Measurements from ENCODE around the gene BARD1.
A peak's percentile ranks its signal among the peaks of the same experiment; 100 is the strongest.
"Not testable (repeated sequence)": the region's sequence is repeated elsewhere in the genome, so short reads cannot be mapped to it uniquely, and the experiment has no call there.

The BARD1 gene

DNA sequence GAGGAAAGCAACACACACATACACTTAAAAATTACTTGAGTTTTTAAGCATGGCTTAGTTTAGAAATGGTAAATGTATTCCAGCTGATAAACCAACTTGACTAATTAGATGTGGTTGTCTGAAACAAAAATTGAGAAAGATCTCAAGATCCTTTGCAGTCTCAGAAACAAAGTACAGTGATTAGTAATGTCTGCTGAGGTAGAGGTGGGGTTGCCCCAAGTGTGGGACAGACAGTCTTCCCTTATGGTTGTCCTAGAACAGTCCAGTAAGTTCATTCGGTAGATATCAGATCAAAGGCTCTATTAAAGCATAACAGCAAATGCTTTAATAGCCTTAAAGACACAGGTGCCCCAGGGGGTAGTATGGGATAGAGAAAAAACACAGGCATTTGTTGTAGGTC, 94.5 kb downstream of the BARD1 start:
- DNase-seq (ENCODE audit: low read depth) = no peak
- Histone ChIP-seq H3K36me3 (ENCODE audit: control insufficient read depth, insufficient read depth, low read length, severe bottlenecking) (no peaks in the 10 kb centered on the region), H3K9me3 (ENCODE audit: control insufficient read depth, low read length) (no peaks in the 10 kb centered on the region), H3K27me3 (replicated peaks; ENCODE audit: control insufficient read depth, insufficient read depth, low read length) (no peaks in the 10 kb centered on the region), H3K4me1 (ENCODE audit: control insufficient read depth, insufficient read depth, low read length) (no peaks in the 10 kb centered on the region), H3K9ac (ENCODE audit: low read length) (no peak overlapping the region), H3K4me3 (ENCODE audit: low read length) (no peak overlapping the region)

DNA sequence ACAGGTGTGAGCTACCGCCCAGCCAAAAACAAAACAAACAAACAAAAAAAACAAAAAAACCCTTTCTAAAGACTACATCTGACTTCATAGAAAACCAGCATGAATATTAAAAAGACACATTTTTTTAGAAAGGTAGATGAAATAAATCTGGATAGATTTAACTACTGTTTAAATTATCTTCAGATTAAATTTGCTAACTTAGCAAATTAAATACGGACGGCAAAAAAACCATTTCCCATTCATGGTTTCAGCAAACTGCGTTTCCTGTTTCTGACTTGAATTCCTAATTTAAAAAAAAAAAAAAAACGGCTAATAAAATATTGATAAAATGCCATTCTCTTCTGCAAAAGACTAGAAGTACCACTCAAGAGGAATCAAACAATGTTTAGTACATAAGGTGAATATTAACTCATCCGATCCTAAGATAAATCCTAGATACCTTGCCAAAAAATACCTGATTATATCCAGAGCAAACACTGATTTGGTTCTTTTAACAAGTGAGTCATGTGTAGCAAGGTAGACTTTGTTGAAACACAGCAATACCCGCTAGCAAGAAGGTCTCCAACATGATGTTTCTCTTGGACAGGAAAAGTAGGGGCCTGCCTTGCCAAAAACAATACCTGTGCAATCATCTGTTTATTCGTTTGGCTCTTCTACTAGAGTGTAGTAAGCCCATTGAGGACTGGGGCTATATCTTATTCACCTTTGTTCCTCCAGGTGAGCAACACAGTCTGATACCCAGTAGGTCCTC, 96.2 kb downstream of the BARD1 start:
- H3K4me1 ChIP-seq (ENCODE audit: control insufficient read depth, insufficient read depth, low read length) = no peaks in the 10 kb centered on the region

DNA sequence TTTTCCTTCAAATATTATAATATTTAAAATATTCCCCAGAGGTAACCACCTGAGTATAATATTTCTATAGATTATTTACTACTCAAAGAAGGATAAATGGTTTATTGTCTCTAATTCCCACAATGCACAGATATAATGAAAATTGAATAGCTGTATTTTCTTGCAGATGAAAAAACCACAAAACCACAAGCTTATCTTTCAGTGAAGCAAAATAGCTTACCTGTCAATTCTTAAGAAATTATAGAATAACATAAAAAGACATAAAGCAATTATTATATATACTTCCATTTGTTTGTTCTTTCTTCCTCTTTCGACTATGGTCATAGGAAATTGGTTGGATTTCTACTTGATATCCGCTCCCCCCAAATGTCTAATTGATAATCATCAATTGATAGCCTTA, 98.8 kb downstream of the BARD1 start:
- no peak for DNase-seq (ENCODE audit: low read depth)
- Histone ChIP-seq H3K27me3 (replicated peaks; ENCODE audit: control insufficient read depth, insufficient read depth, low read length) (no peaks in the 10 kb centered on the region), H3K36me3 (ENCODE audit: control insufficient read depth, insufficient read depth, low read length, severe bottlenecking) (no peaks in the 10 kb centered on the region), H3K9me3 (ENCODE audit: control insufficient read depth, low read length) (no peaks in the 10 kb centered on the region), H3K9ac (ENCODE audit: low read length) (no peak overlapping the region), H3K4me1 (ENCODE audit: control insufficient read depth, insufficient read depth, low read length) (peaks cover 5% of the 10 kb centered on the region), H3K4me3 (ENCODE audit: low read length) (no peak overlapping the region)

More for the DNA sequence above, 96.2 kb downstream of the BARD1 start:
- no peaks in the 10 kb centered on the region for H3K27me3 ChIP-seq (replicated peaks; ENCODE audit: control insufficient read depth, insufficient read depth, low read length)
- no peak for DNase-seq (ENCODE audit: low read depth)
- no peaks in the 10 kb centered on the region for H3K9me3 ChIP-seq (ENCODE audit: control insufficient read depth, low read length)
- no peak overlapping the region for H3K9ac ChIP-seq (ENCODE audit: low read length)
- H3K4me3 ChIP-seq (ENCODE audit: low read length) = no peak overlapping the region
- no peaks in the 10 kb centered on the region for H3K36me3 ChIP-seq (ENCODE audit: control insufficient read depth, insufficient read depth, low read length, severe bottlenecking)

DNA sequence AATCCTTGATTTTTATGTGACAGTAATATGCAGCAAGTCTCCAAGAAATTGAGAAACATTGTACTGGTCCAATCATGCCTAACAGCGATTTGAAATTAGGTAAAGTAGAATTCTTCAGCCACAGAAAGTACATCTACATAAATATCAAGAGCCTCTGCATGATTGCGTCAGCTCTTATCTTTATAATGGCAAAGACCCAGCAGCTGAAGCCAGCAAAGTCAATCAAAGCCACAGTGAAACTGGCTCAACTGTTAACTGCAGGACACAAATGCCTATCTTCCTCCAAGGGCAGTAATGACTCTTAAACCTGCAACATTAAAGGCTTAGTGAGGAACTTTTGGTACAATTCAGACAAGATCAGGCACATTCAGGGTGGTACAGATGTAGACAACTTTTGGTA, 102.5 kb downstream of the BARD1 start:
- no peaks in the 10 kb centered on the region for H3K36me3 ChIP-seq (ENCODE audit: control insufficient read depth, insufficient read depth, low read length, severe bottlenecking)
- DNase-seq (ENCODE audit: low read depth) = peak; percentile 33
- no peaks in the 10 kb centered on the region for H3K27me3 ChIP-seq (replicated peaks; ENCODE audit: control insufficient read depth, insufficient read depth, low read length)
- no peaks in the 10 kb centered on the region for H3K9me3 ChIP-seq (ENCODE audit: control insufficient read depth, low read length)
- no peak overlapping the region for H3K9ac ChIP-seq (ENCODE audit: low read length)
- H3K4me1 ChIP-seq (ENCODE audit: control insufficient read depth, insufficient read depth, low read length) = peaks cover 5% of the 10 kb centered on the region
- no peak overlapping the region for H3K4me3 ChIP-seq (ENCODE audit: low read length)

DNA sequence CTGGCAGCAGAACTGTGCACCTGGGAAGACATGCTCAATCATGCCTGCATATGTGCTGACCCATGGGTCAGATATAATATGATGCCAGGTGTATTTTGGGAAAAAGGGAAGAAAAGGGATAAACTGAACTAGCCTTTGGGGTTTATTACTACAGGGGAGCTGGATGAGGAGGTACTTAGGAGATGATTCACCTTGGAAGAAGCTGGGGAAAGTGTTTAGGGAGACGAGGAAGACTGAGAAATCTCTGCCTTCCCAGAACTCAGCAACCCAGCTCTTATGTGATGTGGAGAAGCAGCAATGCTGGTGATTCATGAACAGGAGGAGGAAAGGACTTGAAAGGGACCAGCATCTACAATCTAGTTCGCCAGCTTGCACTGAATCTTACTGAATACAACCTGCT, 110.2 kb downstream of the BARD1 start:
- Histone ChIP-seq H3K36me3 (ENCODE audit: control insufficient read depth, insufficient read depth, low read length, severe bottlenecking) (no peaks in the 10 kb centered on the region), H3K9me3 (ENCODE audit: control insufficient read depth, low read length) (peaks cover 10% of the 10 kb centered on the region), H3K4me1 (ENCODE audit: control insufficient read depth, insufficient read depth, low read length) (no peaks in the 10 kb centered on the region), H3K9ac (ENCODE audit: low read length) (no peak overlapping the region), H3K4me3 (ENCODE audit: low read length) (no peak overlapping the region), H3K27me3 (replicated peaks; ENCODE audit: control insufficient read depth, insufficient read depth, low read length) (no peaks in the 10 kb centered on the region)
- no peak for DNase-seq (ENCODE audit: low read depth)

DNA sequence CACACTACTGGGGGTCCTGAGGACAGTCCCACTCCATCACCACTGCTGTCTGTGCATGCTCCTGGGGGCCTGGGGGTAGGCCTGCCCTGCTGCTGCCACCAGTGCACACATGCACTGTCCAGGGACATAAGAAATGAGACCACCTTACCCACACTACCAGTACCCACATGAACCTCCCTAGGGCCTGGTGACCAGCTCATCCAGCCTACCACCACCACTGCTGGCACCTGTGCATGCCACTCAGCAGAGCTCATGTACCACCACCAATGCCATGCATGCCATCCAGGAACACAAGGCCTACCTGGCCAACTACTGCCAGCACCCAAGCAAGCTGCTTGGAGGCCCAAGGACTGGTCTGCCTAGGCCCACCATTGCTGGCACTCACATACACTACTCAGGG, 112.8 kb downstream of the BARD1 start:
- H3K36me3 ChIP-seq (ENCODE audit: control insufficient read depth, insufficient read depth, low read length, severe bottlenecking) = no peaks in the 10 kb centered on the region
- H3K27me3 ChIP-seq (replicated peaks; ENCODE audit: control insufficient read depth, insufficient read depth, low read length) = no peaks in the 10 kb centered on the region
- peaks cover 10% of the 10 kb centered on the region for H3K9me3 ChIP-seq (ENCODE audit: control insufficient read depth, low read length)
- H3K9ac ChIP-seq (ENCODE audit: low read length) = no peak overlapping the region
- no peak for DNase-seq (ENCODE audit: low read depth)
- H3K4me1 ChIP-seq (ENCODE audit: control insufficient read depth, insufficient read depth, low read length) = no peaks in the 10 kb centered on the region
- H3K4me3 ChIP-seq (ENCODE audit: low read length) = no peak overlapping the region

DNA sequence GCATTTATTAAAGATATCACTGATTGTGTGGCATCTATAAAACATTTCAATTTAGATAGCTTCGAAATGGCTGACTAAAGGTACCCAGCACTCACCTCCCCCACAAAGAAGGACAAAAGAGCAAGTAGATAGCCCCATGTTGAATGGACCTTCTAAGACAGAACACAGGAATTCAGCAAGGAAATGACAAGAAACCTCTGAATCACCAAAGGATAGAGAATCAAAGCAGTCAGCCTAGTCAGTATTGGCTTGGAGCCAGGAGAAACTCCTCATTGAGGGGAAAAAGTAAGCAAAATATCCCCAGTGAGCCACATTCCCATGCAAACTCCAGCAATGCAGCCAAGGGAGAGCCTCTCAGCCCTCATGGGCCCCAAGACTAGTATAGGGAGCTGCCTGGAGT, 113.7 kb downstream of the BARD1 start:
- Histone ChIP-seq H3K4me1 (ENCODE audit: control insufficient read depth, insufficient read depth, low read length) (no peaks in the 10 kb centered on the region), H3K27me3 (replicated peaks; ENCODE audit: control insufficient read depth, insufficient read depth, low read length) (no peaks in the 10 kb centered on the region), H3K36me3 (ENCODE audit: control insufficient read depth, insufficient read depth, low read length, severe bottlenecking) (no peaks in the 10 kb centered on the region), H3K9me3 (ENCODE audit: control insufficient read depth, low read length) (peaks cover 2% of the 10 kb centered on the region), H3K4me3 (ENCODE audit: low read length) (no peak overlapping the region), H3K9ac (ENCODE audit: low read length) (no peak overlapping the region)
- no peak for DNase-seq (ENCODE audit: low read depth)

DNA sequence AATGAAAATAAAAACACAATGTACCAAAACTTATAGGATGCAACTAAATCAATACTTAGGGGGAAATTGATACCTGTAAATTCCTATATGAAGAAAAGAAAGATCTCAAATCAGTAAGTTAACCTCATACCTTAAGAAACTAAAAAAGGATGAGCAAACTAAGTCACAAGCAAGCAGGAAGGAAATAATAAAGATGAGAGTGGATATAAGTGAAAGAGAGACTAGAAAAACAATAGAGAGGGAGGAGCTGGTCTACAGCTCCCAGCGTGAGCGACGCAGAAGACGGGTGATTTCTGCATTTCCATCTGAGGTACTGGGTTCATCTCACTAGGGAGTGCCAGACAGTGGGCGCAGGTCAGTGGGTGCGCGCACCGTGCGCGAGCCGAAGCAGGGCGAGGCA, 125.9 kb downstream of the BARD1 start:
- H3K9me3 ChIP-seq (ENCODE audit: control insufficient read depth, low read length); H3K27me3 ChIP-seq (replicated peaks; ENCODE audit: control insufficient read depth, insufficient read depth, low read length); DNase-seq (ENCODE audit: low read depth); H3K36me3 ChIP-seq (ENCODE audit: control insufficient read depth, insufficient read depth, low read length, severe bottlenecking); H3K4me1 ChIP-seq (ENCODE audit: control insufficient read depth, insufficient read depth, low read length): not testable (repeated sequence)
- peak overlapping the region; percentile 39 for H3K9ac ChIP-seq (ENCODE audit: low read length)
- H3K4me3 ChIP-seq (ENCODE audit: low read length) = peak overlapping the region; percentile 68

DNA sequence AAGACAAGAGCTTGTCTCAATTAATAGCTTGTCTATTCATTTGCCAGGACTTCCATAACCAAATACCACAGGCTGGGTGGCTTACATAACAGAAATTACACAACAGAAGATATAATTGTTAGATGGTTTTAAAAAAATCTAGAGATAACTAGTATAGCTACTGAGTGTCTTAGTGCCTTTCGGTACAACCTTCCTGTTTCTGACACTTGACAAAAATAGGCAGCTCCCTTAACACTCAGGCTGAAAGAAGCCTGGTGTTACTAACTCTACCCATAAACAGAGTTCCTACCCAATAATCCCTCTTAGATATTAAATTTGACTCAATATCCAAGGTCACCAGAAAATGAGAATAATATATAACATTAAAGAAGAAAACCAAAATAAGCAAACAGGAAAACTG, 129.7 kb downstream of the BARD1 start:
- Histone ChIP-seq H3K9me3 (ENCODE audit: control insufficient read depth, low read length) (no peaks in the 10 kb centered on the region), H3K4me3 (ENCODE audit: low read length) (no peak overlapping the region), H3K4me1 (ENCODE audit: control insufficient read depth, insufficient read depth, low read length) (no peaks in the 10 kb centered on the region), H3K9ac (ENCODE audit: low read length) (no peak overlapping the region), H3K27me3 (replicated peaks; ENCODE audit: control insufficient read depth, insufficient read depth, low read length) (no peaks in the 10 kb centered on the region), H3K36me3 (ENCODE audit: control insufficient read depth, insufficient read depth, low read length, severe bottlenecking) (no peaks in the 10 kb centered on the region)
- DNase-seq (ENCODE audit: low read depth) = no peak

DNA sequence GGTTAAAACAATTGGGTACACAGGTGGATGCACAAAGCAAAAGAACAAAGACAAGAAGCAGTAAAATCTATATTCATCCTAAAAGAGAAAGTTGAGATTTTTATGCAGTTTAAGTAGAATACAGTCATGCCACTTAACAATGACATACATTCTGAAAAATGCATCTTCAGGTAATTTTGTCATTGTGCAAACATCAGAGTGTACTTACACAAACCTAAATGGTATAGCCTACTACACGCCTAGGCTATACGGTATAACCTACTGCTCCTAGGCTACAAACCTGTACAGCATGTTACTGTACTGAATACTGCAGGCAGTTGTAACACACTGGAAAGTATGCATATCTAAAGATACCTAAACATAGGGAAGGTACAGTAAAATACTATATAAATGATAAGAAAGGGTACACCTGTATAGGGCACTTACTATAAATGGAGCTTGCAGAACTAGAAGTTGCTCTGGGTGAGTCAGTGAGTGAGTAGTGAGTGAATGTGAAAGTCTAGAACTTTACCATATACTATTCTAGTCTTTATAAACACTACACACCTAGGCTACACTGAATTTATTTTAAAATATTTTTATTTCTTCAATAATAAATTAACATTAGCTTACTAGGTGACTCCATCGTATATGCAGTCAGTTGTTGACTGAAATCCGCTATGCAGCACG, 132.9 kb downstream of the BARD1 start:
- no peak overlapping the region for H3K4me3 ChIP-seq (ENCODE audit: low read length)
- DNase-seq (ENCODE audit: low read depth) = no peak
- no peaks in the 10 kb centered on the region for H3K9me3 ChIP-seq (ENCODE audit: control insufficient read depth, low read length)
- H3K9ac ChIP-seq (ENCODE audit: low read length) = no peak overlapping the region
- H3K27me3 ChIP-seq (replicated peaks; ENCODE audit: control insufficient read depth, insufficient read depth, low read length) = no peaks in the 10 kb centered on the region
- H3K4me1 ChIP-seq (ENCODE audit: control insufficient read depth, insufficient read depth, low read length) = no peaks in the 10 kb centered on the region
- H3K36me3 ChIP-seq (ENCODE audit: control insufficient read depth, insufficient read depth, low read length, severe bottlenecking) = no peaks in the 10 kb centered on the region

Data from adipocyte (in vitro differentiated cells).